Liver (tissue), 3 donors: Measurements from ENCODE around the gene CPS1.

Experiments
- CTCF ChIP-seq: fragments of 150-350 bp; IDR thresholded peaks from 2 replicates; pipeline ENCODE4 v1.5.1; 2017; ENCODE audit warnings: improper control_type of control experiment, low read depth, low read length; ENCODE audit not compliant: missing input control
- HNF4A ChIP-seq, 2 donors: conservative IDR thresholded peaks; 2 replicates each; pipeline ENCODE4 v1.6.1; 2016; ENCODE audit warnings: antibody characterized with exemption in 2 of 2, mild to moderate bottlenecking in 2 of 2
- TAF1 ChIP-seq: conservative IDR thresholded peaks from 2 replicates; pipeline ENCODE4 v1.6.1; 2016; ENCODE audit warnings: antibody characterized with exemption, mild to moderate bottlenecking
- donor health status: healthy.
- donor health status: healthy.

DNA sequence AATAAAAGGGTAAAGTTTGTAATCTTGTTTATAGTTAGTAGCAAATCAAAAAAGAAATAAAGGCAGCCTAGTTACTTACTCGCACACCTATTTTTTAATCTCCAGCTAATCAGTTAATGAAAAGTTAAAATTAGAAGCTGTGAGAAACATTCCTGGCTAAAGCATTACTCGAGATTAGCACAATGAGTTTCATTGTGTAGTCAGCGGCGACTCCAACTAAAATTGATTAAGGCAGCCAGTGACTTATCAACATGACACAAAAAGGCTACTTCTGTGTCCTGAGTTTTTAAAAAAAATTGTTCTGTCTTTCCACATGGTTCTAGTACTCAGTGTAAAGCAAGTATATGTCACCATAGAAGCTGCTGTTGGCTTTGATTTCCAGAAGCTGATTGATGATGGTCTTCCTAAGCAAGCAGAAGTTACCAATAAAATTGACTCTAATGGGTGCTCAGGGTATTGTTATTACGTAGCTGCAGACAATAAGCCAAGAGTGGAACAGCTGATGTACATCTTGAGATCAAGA, 159.2 kb downstream of the CPS1 start:
- no peak for TF ChIP-seq CTCF
- TF ChIP-seq HNF4A (conservative IDR thresholded peaks at IDR 0.05), result no peak
- no peak for TF ChIP-seq TAF1
